ENCODE results near the gene TBX21.

- TF ChIP-seq POLR2AphosphoS5 (IDR thresholded peaks at IDR 0.05; ENCODE audit: low read depth, low read length) (no peak), TAF1 (IDR thresholded peaks at IDR 0.05; ENCODE audit: borderline replicate concordance, insufficient read depth, low read length) (no peak), SIN3A (IDR thresholded peaks at IDR 0.05; ENCODE audit: borderline replicate concordance, insufficient read depth, low read length) (no peak)
These were observed 20.6 kb upstream of the TBX21 start for GRCh38 chr17:47712330-47713023.
